Fibroblast of pulmonary artery (primary cell): ENCODE measurements around the gene STK40.

ENCODE experiments used
- DNase-seq: peaks from one replicate; pipeline ENCODE4 v3.0.0-alpha.2; 2010; ENCODE audit warnings: low read depth
- H3K4me3 ChIP-seq: replicated peaks from 2 replicates; pipeline ENCODE4 v1.5.1; 2011; ENCODE audit warnings: low read depth, mild to moderate bottlenecking, control low read depth, low read length, moderate library complexity
- TF ChIP-seq, protein P1 (sequence below): IDR thresholded peaks from 2 replicates; pipeline ENCODE4 v1.5.1; 2011; ENCODE audit warnings: mild to moderate bottlenecking, control low read depth, low read length, inconsistent platforms; ENCODE audit errors: missing control alignments

The STK40 gene

DNA sequence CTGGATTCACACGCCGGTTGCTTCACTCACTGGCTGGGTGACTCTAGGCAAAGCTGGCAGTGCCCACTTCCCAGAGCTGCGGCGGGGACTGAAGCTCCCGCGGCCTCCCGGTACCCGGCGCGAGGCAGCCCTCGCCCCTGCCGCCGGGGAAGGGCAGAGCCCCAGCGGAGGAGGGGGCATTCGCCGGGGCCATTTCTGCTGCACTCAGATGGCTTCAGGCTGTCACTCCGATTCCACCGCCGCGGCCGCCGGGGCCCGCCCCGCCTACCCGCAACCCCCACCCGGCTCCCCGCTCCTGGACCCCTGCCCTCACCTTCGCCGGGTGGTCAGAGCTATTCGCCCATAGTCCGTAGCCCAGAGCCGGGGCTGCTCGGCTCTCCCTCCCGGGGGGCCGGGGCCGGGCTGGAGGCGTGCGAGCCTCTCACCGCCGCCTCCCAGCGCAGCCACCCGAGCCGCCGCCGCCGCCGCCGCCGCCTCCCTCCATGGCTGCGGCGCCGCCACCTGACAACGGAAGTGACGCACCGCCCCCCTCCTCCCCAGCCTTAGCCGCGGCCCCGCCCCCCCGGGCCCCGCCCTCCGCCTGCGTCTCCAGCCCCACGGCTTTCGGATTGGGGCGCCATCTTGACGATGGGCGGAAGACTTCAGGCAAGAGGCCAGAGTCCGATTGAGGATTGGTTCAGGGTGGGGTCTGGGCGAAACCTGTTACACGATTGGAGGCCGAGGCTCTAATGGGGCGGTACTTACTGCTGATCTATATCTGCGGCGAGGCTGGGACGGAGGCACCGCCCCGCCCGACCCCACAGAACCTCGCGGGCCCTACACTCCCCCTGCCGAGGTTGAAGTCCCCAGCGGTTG is at the start of gene STK40:
Gene STK40, minus strand, starts transcription at position 515 of the 855 bp plus-strand sequence. CDS start 24,592 bp downstream, outside the sequence.
- TF ChIP-seq, protein P1, sequence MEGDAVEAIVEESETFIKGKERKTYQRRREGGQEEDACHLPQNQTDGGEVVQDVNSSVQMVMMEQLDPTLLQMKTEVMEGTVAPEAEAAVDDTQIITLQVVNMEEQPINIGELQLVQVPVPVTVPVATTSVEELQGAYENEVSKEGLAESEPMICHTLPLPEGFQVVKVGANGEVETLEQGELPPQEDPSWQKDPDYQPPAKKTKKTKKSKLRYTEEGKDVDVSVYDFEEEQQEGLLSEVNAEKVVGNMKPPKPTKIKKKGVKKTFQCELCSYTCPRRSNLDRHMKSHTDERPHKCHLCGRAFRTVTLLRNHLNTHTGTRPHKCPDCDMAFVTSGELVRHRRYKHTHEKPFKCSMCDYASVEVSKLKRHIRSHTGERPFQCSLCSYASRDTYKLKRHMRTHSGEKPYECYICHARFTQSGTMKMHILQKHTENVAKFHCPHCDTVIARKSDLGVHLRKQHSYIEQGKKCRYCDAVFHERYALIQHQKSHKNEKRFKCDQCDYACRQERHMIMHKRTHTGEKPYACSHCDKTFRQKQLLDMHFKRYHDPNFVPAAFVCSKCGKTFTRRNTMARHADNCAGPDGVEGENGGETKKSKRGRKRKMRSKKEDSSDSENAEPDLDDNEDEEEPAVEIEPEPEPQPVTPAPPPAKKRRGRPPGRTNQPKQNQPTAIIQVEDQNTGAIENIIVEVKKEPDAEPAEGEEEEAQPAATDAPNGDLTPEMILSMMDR = no peak
- peak within 1 kb of the TSS; percentile 92 for H3K4me3 ChIP-seq

GRCh38 chr1:36433102-36433501 is 47.4 kb upstream of the STK40 start:
- no peak for DNase-seq
- TF ChIP-seq, protein P1 = no peak
- no peak overlapping the region for H3K4me3 ChIP-seq

More for the DNA sequence above, at the start of gene STK40:
- DNase-seq = peak; percentile 100

DNA sequence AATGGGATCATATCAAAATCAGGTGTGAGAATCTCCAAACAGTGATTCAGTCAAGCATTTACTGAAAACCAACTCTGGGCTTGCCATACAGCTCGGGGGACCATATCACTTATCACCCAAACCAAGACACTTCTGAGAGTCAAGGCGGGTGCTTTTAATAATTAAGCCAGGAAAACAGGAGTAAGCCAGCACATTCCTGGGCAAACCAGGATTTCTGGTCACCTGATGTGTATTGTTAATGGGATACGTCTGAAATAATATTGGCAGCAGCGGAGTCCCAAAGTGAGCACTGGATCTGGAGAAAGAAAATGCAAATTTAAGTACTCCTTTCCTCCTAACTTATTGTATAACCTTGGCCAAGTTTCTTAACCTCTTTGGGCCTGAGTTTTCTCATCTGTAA is 46.9 kb upstream of the STK40 start:
- DNase-seq = no peak
- TF ChIP-seq, protein P1 = no peak
- H3K4me3 ChIP-seq = no peak overlapping the region

GRCh38 chr1:36425791-36426190 is 40.1 kb upstream of the STK40 start:
- DNase-seq = no peak
- TF ChIP-seq, protein P1 = no peak
- no peak overlapping the region for H3K4me3 ChIP-seq

DNA sequence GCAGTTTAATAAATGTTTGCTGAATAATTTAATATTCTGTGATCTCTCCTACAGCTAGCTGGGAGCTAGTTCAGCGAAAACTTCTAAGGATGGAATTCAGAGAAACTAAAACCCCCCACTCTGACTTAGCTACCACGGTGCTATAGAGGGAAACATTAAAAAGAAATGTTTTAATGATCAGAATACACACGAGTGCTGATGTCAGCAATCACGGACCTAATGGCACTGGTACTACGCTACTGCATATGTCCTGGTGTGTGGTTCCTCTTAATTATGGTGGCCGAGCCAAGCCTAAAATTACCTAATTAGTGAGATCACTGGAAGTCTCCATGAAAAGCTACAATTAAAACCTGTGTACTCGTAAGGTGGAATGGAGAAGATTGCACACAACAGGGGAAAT is 35.9 kb upstream of the STK40 start:
- H3K4me3 ChIP-seq = no peak overlapping the region
- TF ChIP-seq, protein P1 = no peak
- DNase-seq = no peak

DNA sequence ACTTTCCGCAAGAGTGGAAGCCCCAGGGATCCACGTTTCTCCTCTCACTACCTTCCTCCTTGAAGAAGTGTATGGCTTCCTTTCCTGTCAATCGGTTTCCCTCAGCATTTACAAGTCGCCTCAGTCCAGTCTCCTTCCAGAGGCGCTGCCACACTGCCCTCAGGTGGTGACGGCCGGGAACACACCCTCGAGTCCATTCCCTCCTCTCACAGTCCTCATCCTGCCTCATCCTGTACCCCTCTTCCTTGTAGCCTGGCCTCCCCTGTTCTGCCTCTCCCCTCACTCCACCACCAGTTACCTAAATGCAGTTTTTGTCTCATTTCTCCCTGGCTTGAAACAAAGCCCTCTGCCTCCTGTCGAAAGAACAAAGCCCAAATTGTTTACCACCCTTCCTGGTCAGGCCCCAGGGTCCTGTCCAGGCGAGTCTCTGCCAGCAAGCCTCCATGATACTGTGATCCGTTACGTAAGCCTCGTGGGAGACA is 35.2 kb upstream of the STK40 start:
- H3K4me3 ChIP-seq = no peak overlapping the region
- DNase-seq = peak; percentile 87
- TF ChIP-seq, protein P1 = peak; percentile 96
